ENCODE measurements around the gene FAM3A.
A peak's percentile ranks its signal among the peaks of the same experiment; 100 is the strongest.

Gene FAM3A

GRCh38 chrX:154532690-154533089 lies 16.7 kb upstream of the FAM3A start:
- DNase-seq: no peak

DNA sequence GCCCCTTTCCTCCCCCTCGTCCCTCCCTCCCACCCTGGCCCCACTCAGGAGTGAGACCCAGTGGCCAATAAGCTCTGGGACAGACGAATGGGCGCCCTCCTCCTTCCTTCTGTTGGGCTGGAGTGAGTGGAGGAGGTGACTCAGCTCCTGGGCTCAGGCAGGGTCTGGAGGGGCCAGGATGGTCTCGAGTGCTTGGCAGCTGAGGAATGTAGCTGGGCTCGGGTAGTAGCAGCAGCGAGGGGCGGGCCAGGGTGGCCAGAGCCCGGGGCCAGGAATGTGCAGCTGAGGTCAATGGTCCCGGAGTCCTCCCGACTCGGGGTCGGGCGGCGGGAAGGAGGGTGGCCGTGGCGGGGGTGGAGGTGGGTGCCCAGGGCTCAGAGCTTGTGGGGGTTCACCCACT lies 15.6 kb upstream of the FAM3A start:
- DNase-seq: no peak

- DNase-seq: no peak
Measured at GRCh38 chrX:154530286-154530685, 14.3 kb upstream of the FAM3A start.

GRCh38 chrX:154529206-154529612 lies 13.2 kb upstream of the FAM3A start:
- DNase-seq: no peak

GRCh38 chrX:154526901-154527675 lies 11.1 kb upstream of the FAM3A start:
- DNase-seq: peak in 1 of 2 donors; percentile 42

DNA sequence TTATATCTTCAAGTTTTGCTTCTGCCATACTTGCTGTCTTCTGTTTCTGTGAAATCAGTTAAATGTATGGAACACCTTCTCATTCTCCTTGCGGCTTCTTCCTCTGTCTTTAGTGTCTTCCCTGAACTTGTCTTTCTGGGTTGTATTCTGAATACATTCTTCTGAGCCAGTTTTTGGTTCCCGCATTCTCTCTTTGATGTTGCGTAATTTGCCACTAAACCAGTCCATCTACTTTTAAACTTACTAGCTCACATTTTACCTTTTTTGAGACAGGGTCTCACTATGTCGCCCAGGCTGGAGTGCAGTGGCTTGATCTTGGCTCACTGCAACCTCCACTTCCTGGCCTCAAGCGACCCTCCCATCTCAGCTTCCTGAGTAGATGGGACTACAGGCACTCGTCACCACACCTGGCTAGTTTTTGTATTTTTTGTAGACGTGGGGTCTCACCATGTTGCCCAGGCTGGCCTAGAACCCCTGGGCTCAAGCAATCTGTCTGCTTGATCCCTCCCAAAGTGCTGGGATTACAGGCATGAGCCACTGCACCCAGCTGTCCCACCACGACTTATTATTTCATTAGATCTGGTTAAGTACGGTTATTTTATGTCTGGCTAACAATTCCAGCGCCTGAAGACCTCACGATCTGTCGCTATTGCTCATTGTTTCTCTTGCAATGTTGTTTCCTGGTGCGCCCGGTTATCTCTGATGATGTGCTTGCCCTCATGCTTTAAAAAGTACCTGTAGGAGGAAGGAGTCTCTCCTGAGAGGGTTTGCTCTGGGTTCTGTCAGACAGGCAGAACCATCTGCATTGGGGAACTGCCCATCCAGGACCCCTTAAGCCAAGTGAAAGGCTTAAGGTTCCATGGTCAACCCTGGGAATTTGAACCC lies 9.8 kb upstream of the FAM3A start:
- DNase-seq: no peak

DNA sequence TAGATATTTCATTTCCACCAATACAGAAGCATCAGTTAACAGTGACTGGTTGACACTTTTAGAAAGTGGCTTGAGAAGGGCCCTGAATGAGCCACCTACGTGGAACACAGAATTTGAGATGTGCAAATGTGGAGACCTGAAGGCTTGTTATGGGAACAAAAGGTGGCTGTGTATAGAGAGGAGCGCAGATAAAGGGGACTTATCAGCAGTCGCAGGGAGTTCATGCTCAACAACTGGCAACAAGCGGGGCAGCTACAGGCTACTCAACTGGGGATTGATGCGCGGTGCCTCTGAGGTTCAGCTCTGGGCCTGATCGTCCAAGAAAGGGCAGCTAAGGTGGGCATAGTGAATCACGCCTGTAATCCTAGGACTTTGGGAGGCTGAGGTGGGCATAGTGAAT lies 3.4 kb upstream of the FAM3A start:
- DNase-seq: no peak

GRCh38 chrX:154517101-154517781 lies 1.2 kb upstream of the FAM3A start:
- DNase-seq: no peak

- no peak for DNase-seq
Measured at GRCh38 chrX:154516656-154517100, 646 bp upstream of the FAM3A start.

DNA sequence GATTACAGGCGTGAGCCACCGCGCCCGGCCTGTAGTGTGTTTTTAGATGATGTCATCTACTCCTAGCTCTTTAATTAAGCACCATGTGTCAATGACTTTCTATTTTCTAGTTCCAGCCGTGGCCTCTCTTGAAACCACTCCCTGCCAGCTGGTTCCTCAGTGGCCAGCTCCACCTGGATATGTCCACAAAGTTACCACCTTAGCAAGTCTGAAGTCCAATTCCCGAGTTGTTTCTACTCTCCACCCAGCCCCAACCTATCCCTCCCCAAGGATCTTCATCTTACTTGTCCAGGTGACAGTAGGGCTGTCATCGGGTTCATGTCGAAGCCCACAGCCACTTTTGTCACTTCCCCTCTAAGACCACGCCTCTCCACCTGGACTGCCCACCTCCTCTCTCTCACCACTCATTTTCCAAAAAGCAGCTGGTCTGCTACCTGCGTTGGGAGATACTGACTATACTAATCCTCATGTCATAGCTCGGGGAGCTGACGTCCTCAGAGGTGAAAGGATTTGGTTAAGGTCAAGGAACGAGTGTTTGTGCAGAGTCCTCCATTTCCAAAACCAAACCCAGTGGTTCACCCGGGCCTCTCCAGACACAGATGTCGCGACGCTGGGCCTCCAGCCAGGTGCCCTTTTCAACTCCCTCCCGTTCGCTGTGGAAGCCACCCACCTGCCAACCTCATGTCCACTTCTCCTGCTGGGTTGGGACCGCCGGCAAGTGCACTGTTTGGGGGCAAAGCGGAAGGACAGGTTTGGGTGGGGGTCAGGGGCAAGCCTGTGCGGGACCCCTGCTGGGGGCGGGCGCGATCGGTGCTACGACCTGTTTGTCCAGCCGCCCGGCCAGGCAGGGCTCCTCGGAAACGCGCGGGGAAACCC lies 704 bp downstream of the FAM3A start:
- DNase-seq: no peak

GRCh38 chrX:154513716-154514115 lies 2.3 kb downstream of the FAM3A start:
- DNase-seq: no peak

DNA sequence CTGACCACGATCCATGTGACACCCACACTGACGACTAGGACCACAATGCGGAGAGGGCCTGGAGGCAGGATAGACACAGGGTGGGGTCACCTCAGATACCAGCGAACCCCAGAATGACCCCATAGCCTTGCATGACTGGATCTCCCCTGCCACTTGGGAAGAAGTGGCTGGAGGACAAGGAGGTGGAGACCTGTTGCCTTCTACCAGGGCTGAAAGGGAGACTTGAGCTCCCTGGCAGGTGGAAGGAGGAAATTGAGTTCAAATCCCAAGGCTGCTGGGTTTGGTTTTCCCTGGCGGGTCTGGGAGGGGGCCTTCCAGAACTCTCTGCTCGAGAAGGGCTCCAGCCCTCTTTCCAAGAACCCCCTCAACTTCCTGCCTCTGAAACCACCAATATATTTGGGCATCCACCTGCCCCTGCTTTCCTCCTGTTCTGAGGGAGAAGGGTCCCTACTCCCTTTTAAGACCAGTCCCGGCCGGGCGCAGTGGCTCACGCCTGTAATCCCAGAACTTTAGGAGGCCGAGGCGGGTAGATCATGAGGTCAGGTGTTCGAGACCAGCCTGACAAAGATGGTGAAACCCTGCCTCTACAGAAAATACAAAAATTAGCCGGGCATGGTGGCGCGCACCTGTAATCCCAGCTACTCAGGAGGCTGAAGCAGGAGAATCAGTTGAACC lies 3.0 kb downstream of the FAM3A start:
- DNase-seq: no peak

DNA sequence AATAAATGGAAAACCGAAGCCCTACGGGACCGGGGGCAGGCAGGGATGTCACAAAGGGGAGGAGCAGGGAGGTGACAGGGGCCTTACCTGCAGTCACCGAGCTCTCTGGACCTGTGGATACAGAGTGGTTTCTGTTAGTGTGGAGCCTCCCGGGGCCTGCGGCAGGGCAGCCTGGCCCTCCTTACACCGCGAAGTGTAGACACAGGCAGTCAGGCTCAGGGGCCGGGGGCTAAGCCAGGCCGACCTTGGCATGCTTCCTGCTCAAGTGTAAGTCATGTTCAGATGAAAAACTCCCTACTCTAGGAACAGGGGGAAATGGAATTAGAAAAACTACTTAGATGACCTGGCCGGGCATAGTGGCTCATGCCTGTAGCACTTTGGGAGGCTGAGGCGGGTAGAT lies 4.3 kb downstream of the FAM3A start:
- no peak for DNase-seq

- no peak for DNase-seq
Measured at GRCh38 chrX:154509455-154509854, 6.6 kb downstream of the FAM3A start.

GRCh38 chrX:154508384-154508745 lies 7.7 kb downstream of the FAM3A start:
- no peak for DNase-seq

- no peak for DNase-seq
Measured at GRCh38 chrX:154507673-154508383, 8.2 kb downstream of the FAM3A start.

DNA sequence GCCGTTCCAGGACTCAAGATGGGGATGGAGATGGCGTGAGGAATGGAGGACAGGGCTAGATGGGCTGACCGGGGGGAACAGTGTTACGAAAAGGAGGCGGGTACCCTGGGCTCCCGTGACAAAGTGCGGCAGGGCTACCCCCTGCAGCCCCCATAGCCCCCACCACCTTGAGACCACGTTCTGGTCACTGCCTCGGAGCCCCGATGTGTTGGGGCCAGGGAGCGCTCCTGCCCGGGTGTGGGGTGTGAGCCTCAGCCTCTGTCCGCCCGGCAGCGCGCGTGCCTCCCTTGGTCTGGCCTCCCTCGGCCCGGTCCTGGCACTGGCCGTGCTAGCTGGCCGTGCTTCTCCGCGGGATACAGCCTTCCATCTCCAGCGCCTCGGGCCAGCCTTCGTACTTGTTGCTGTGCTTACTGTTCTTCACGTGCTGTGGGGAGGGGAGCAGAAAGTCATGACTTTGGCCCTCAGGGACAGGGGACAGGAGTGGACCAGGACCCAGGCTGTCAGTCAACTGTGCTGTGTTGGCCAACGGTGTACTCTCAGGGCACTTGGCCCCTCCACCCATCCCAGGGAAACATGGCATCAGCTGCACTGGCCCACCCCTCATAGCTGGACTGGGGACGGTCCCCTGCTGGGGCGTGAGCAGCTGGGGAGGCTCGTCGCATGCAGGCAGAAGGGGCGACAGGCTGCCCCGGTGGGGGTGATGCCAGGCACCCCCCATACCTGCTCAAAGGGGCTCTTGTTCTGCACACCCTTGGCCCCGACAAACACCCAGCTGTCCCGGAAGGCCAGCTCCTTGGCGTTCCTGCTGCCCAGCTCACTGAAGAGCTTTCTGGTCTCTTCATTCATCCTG lies 9.3 kb downstream of the FAM3A start:
- no peak for DNase-seq

DNA sequence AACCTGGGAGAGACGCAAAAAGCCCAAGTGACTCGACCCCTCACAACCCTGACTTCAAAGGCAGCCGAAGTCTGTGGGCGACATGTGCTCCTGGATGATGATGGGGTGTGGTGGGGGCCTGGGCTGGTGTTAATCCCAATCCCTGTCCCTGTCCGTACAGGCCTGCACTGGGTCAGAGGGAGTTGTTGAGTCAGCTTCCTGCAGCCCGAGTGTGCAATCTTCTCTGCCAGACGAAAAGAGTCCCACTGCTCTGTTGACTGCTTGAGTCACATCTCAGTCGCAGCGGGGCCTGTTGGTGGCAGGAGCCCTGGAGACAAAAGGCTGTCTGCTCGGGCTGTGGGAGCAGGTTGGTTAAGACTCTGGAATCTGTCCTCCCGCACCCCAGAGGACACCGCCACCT lies 10.3 kb downstream of the FAM3A start:
- DNase-seq: no peak

DNA sequence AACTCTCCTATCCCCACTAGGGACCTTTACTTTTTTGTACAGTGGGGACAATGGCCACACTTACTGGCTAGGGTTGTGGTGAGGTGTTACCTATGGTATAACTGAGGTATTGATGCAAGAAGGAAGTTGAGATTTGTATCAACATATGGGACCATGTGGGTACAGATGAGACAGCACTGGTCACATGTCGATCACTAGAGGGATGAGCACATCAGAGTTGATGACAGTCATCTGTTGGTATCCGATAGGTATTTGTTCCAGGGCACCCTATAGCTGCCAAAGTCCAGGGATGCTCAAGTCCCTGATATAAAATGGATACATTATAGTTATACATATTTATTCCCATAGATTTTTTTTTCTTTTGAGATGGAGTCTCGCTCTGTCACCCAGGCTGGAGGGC lies 13.0 kb downstream of the FAM3A start:
- no peak for DNase-seq

- no peak for DNase-seq
Measured at GRCh38 chrX:154502098-154502497, 13.9 kb downstream of the FAM3A start.

Data from stimulated activated CD4-positive, alpha-beta T cell treated with anti-CD3 and anti-CD28 coated beads, Interleukin-2, amount 100 ng/mL, for 48 hours (primary cell).